Transverse colon (tissue), 4 donors: ENCODE measurements around the gene DIPK2A. TPM values are rescaled to one million over a fixed set of nuclear protein-coding genes. Genes with fewer than 3 reads are reported as not detected.

Experiments
- DNase-seq: peaks from one replicate; pipeline ENCODE4 v3.0.0-alpha.2; 2019
- H3K27ac ChIP-seq, 4 donors: fragments of 200-600 bp; sonication (generic); 2 replicates each; pipeline ENCODE4 v1.5.1; 2016 to 2018; ENCODE audit warnings: inconsistent platforms in 4 of 4
- H3K27me3 ChIP-seq: fragments of 200-600 bp; sonication (generic); 2 replicates; pipeline ENCODE4 v1.5.1; 2017; ENCODE audit warnings: inconsistent platforms
- H3K36me3 ChIP-seq, 4 donors: fragments of 200-600 bp; sonication (generic); 2 replicates each; pipeline ENCODE4 v1.5.1; 2017 to 2019; ENCODE audit warnings: inconsistent platforms in 4 of 4
- H3K4me1 ChIP-seq, 4 donors: fragments of 200-600 bp; sonication (generic); 2 replicates each; pipeline ENCODE4 v1.5.1; 2017 to 2020; ENCODE audit warnings: inconsistent platforms in 4 of 4
- H3K4me3 ChIP-seq, 4 donors: fragments of 200-600 bp; sonication (generic); 1 replicate in 1 of 4; 2 replicates in 3 of 4; pipeline versions ENCODE4 v1.5.1 to v1.6.1; 2017 to 2019; ENCODE audit warnings: inconsistent platforms in 4 of 4
- H3K9me3 ChIP-seq, 2 donors: fragments of 200-600 bp; sonication (generic); 2 replicates each; pipeline ENCODE4 v1.5.1; 2017 to 2019; ENCODE audit warnings: inconsistent platforms in 2 of 2
- CTCF ChIP-seq, 5 experiments: fragments of 200-600 bp in 3 of 5; fragments of 450-650 bp in 2 of 5; sonication (generic) in 3 of 5; IDR thresholded peaks; 1 replicate in 2 of 5; 2 replicates in 3 of 5; pipeline ENCODE4 v1.5.1; 2016 to 2017; ENCODE audit warnings: antibody characterized with exemption in 5 of 5, inconsistent platforms in 3 of 5, mild to moderate bottlenecking in 2 of 5, moderate library complexity in 1 of 5
- EP300 ChIP-seq: sonication (generic); formaldehyde crosslinking; IDR thresholded peaks from one replicate; pipeline ENCODE4 v1.6.1; 2017; ENCODE audit warnings: antibody characterized with exemption, low read depth
- POLR2A ChIP-seq: fragments of 450-650 bp; IDR thresholded peaks from one replicate; pipeline ENCODE4 v1.6.1; 2016; ENCODE audit warnings: antibody characterized with exemption, mild to moderate bottlenecking, moderate library complexity
- POLR2AphosphoS5 ChIP-seq, 3 donors: sonication (generic); formaldehyde crosslinking; IDR thresholded peaks; one replicate each; pipeline ENCODE4 v1.6.1; 2016; ENCODE audit warnings: antibody characterized with exemption in 3 of 3
- WGBS, 2 donors: methylation state at CpG; one replicate each; pipeline ENCODE4 v1.1.5; 2018; ENCODE audit warnings: low coverage in 1 of 2; 5-methylcytosine and 5-hydroxymethylcytosine counted together
- in situ Hi-C, 4 donors: fragments of 200-750 bp; cut with MboI; loops; one replicate each; pipeline versions ENCODE4 v1.15.0 to v1.15.1; 2017; ENCODE audit warnings: low sequenced_read_pairs in 3 of 4, low pct_ligation_motif_present in 1 of 4, low pct_unique_long_range_greater_than_20kb in 1 of 4
- intact Hi-C: fragments of 100-400 bp; cut with DNase I; formaldehyde crosslinking; loops from one replicate; pipeline ENCODE4 v1.15.1; 2023; ENCODE audit warnings: low total_unique reads
- total RNA-seq, 4 donors: library from RNA; depleted of rRNA; stranded (reverse); fragments of >200 nt; gene quantifications; one replicate each; pipeline ENCODE4 v1.1.0, GENCODE V29; 2016

Gene DIPK2A
- total RNA-seq, 4 donors from 2014 or later, result 10.1 to 28.3 (median 17.0) TPM

GRCh38 chr3:143973259-143974021, 1.8 kb downstream of the DIPK2A start:
- Histone ChIP-seq H3K4me1 (peaks cover 0 to 52% (median 18%) of the 10 kb centered on the region in 4 donors), H3K4me3 (peak overlapping the region; percentile 63 to 81 (median 78)), H3K27ac (peak overlapping the region; percentile 95 to 100 (median 98)), H3K36me3 (no peaks in the 10 kb centered on the region), H3K27me3 (no peaks in the 10 kb centered on the region), H3K9me3 (no peaks in the 10 kb centered on the region)
- peak; percentile 10 for DNase-seq
- 0 to 2% methylated on average over 27 to 28 of the region's 28 CpGs for WGBS, 2 donors
- intact Hi-C loops, result loop anchor here (10.0 kb wide), 1 partner anchor 301 kb away; no protein-coding TSS in a partner anchor
- TF ChIP-seq POLR2A, result no peak
- no peak for TF ChIP-seq EP300
- TF ChIP-seq POLR2AphosphoS5 (IDR thresholded peaks at IDR 0.05), result no peak
- in situ Hi-C loops, result loop anchor here in 1 of 4 donors (25.0 kb wide), 1 partner anchor 211 kb away; no protein-coding TSS in a partner anchor

GRCh38 chr3:143974271-143975238, 2.9 kb downstream of the DIPK2A start:
- Histone ChIP-seq H3K9me3 (no peaks in the 10 kb centered on the region), H3K27me3 (no peaks in the 10 kb centered on the region), H3K4me1 (peaks cover 0 to 61% (median 18%) of the 10 kb centered on the region in 4 donors), H3K27ac (peak overlapping the region; percentile 95 to 100 (median 98)), H3K4me3 (peak overlapping the region in 3 of 4 donors; percentile 63 to 81 (median 81)), H3K36me3 (no peaks in the 10 kb centered on the region)
- intact Hi-C loops, result loop anchor here (10.0 kb wide), 1 partner anchor 300 kb away; no protein-coding TSS in a partner anchor
- in situ Hi-C loops, result loop anchor here in 1 of 4 donors (25.0 kb wide), 1 partner anchor 212 kb away; no protein-coding TSS in a partner anchor
- TF ChIP-seq POLR2AphosphoS5 (IDR thresholded peaks at IDR 0.05) (no peak), POLR2A (no peak), EP300 (no peak), CTCF (IDR thresholded peaks at IDR 0.05) (no peak)
- 30 to 32% methylated on average over 6 of the region's 6 CpGs for WGBS, 2 donors
- no peak for DNase-seq

GRCh38 chr3:143975554-143976152, 4.0 kb downstream of the DIPK2A start:
- 48 to 51% methylated on average over 3 of the region's 3 CpGs for WGBS, 2 donors
- Histone ChIP-seq H3K36me3 (no peaks in the 10 kb centered on the region), H3K27ac (peak overlapping the region in 3 of 4 donors; percentile 19 to 27 (median 22)), H3K9me3 (no peaks in the 10 kb centered on the region), H3K4me1 (peaks cover 0 to 56% (median 18%) of the 10 kb centered on the region in 4 donors), H3K27me3 (no peaks in the 10 kb centered on the region), H3K4me3 (peak overlapping the region in 1 of 4 donors; percentile 81)
- TF ChIP-seq CTCF (IDR thresholded peaks at IDR 0.05) (peak; percentile 33 to 63 (median 44)), POLR2AphosphoS5 (IDR thresholded peaks at IDR 0.05) (no peak), POLR2A (no peak), EP300 (no peak)
- no peak for DNase-seq
- intact Hi-C loops, result loop anchor here (10.0 kb wide), 1 partner anchor 299 kb away; no protein-coding TSS in a partner anchor
- in situ Hi-C loops, result no loop called here
